Kidney epithelial cell (primary cell): ENCODE results near the gene KCNMB1. TPM values are rescaled to one million over a fixed set of nuclear protein-coding genes. Genes with fewer than 3 reads are reported as not detected.

Experiments used
- DNase-seq: peaks from one replicate; pipeline ENCODE4 v3.0.0-alpha.2; 2010; ENCODE audit warnings: low read depth
- H3K27me3 ChIP-seq: 2 replicates; pipeline ENCODE4 v1.6.0; 2011; ENCODE audit warnings: low read length; ENCODE audit not compliant: control insufficient read depth, insufficient read depth
- H3K36me3 ChIP-seq: 2 replicates; pipeline ENCODE4 v1.5.1; 2011; ENCODE audit warnings: low read length; ENCODE audit not compliant: control insufficient read depth, insufficient read depth
- H3K4me3 ChIP-seq: 2 replicates; pipeline ENCODE4 v1.5.1; 2011; ENCODE audit warnings: low read depth, mild to moderate bottlenecking, control low read depth, low read length
- total RNA-seq: library from RNA; depleted of rRNA; stranded (reverse); fragments of >200 nt; gene quantifications from 2 replicates; pipeline ENCODE4 v1.2.3, GENCODE V29; 2015
- TF ChIP-seq, protein P1 (sequence below): IDR thresholded peaks from 2 replicates; pipeline ENCODE4 v1.5.1; 2011; ENCODE audit warnings: mild to moderate bottlenecking, moderate library complexity, low read length, control low read depth, inconsistent platforms; ENCODE audit not compliant: insufficient read depth, poor library complexity, severe bottlenecking

Gene KCNMB1
- total RNA-seq, 1 donor from 2014 or later = 0.04 TPM

- Histone ChIP-seq H3K27me3 (peaks cover 2% of the 10 kb centered on the region), H3K36me3 (no peaks in the 10 kb centered on the region), H3K4me3 (no peak overlapping the region)
- TF ChIP-seq, protein P1, sequence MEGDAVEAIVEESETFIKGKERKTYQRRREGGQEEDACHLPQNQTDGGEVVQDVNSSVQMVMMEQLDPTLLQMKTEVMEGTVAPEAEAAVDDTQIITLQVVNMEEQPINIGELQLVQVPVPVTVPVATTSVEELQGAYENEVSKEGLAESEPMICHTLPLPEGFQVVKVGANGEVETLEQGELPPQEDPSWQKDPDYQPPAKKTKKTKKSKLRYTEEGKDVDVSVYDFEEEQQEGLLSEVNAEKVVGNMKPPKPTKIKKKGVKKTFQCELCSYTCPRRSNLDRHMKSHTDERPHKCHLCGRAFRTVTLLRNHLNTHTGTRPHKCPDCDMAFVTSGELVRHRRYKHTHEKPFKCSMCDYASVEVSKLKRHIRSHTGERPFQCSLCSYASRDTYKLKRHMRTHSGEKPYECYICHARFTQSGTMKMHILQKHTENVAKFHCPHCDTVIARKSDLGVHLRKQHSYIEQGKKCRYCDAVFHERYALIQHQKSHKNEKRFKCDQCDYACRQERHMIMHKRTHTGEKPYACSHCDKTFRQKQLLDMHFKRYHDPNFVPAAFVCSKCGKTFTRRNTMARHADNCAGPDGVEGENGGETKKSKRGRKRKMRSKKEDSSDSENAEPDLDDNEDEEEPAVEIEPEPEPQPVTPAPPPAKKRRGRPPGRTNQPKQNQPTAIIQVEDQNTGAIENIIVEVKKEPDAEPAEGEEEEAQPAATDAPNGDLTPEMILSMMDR = no peak
- no peak for DNase-seq
These were observed 20.6 kb downstream of the KCNMB1 start for GRCh38 chr5:170368586-170368985.

- Histone ChIP-seq H3K36me3 (no peaks in the 10 kb centered on the region), H3K4me3 (no peak overlapping the region), H3K27me3 (peaks cover 2% of the 10 kb centered on the region)
- TF ChIP-seq, protein P1 = no peak
- no peak for DNase-seq
These were observed 22.9 kb downstream of the KCNMB1 start for GRCh38 chr5:170366276-170366675.

DNA sequence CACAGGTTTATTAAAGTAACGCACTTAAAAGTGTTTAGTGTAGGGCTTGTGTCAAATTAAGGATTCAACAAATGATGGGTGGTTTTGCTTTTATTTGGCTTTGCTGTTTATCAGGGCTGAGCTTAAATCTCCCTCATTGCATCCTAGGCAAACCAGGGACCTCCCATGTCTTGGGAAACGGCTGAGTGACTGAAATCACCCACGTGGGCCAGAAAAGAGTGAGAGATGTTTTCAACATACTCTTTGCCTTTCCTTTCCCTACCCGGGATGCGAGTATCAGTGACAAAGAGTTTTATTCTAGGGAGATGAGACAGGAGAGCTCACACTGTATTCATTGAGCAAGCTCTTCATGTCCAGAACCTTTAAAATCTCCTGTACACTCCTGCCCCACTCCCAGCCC, 23.3 kb downstream of the KCNMB1 start:
- no peak for DNase-seq
- Histone ChIP-seq H3K36me3 (no peaks in the 10 kb centered on the region), H3K27me3 (peaks cover 2% of the 10 kb centered on the region), H3K4me3 (no peak overlapping the region)
- TF ChIP-seq, protein P1 = no peak

GRCh38 chr5:170365011-170365410, 24.2 kb downstream of the KCNMB1 start:
- no peak for DNase-seq
- no peak overlapping the region for H3K4me3 ChIP-seq
- no peaks in the 10 kb centered on the region for H3K36me3 ChIP-seq
- TF ChIP-seq, protein P1 = no peak
- H3K27me3 ChIP-seq = no peaks in the 10 kb centered on the region

GRCh38 chr5:170363671-170364070, 25.5 kb downstream of the KCNMB1 start:
- DNase-seq = no peak
- no peak overlapping the region for H3K4me3 ChIP-seq
- H3K27me3 ChIP-seq = no peaks in the 10 kb centered on the region
- no peaks in the 10 kb centered on the region for H3K36me3 ChIP-seq
- TF ChIP-seq, protein P1 = no peak

DNA sequence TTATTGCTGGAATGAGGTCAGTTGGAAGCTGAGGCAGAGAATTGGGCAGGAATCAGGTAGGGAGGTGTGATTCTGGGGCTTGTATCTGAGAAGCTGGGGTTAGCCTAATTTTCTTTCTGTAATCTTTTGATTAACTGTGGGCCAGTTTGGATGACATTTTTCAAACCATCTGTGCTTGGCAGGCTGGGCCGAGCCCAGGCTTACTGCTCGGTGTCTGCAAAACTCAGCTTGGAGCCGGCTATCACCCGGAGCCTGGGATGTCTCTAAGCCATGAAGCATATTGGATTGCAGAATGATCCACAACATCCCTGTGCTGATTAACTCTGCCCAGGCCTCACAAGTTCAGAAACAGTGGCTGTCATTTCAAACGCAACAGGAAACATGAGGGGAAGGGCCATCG, 26.5 kb downstream of the KCNMB1 start:
- no peak for DNase-seq
- TF ChIP-seq, protein P1 = no peak
- Histone ChIP-seq H3K36me3 (no peaks in the 10 kb centered on the region), H3K4me3 (no peak overlapping the region), H3K27me3 (no peaks in the 10 kb centered on the region)
